ENCODE measurements around the gene TNS2. TPM values are rescaled to one million over a fixed set of nuclear protein-coding genes. Genes with fewer than 3 reads are reported as not detected.
"Not testable (repeated sequence)": the region's sequence is repeated elsewhere in the genome, so short reads cannot be mapped to it uniquely, and the experiment has no call there.

Gene TNS2
- total RNA-seq, 4 donors from 2014 or later: 173 to 226 (median 202) TPM

DNA sequence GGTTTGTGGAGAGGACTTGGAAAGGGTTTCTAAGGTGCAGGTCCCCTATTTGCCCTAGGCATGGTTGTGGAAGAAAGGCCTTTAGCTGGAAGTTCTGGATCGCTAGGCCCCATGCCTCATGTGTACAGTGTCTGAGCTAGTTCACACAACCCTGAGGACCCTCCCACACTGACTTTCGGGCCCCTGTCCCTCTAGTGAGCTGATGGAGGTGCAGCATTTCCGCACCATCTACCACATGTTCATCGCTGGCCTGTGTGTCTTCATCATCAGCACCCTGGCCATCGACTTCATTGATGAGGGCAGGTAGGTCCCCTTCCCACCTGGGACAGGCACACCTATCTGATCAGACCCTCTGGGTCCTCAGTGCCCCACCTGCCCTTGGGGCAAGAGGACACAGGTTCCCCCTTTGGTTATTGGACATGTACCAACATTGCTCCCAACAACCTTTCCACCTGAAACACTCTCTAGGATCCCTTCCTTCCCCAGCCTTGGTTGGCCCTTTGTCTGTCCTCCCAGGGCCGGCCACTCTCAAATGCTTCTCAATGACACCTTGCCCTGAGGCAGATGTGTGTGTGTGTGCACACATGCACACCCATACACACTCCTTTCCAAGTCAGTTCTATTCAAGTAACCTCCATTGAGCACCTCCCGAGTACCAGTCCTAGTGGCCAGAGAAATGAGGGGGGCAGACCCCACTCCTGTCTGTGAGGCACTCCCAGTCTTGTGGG is 56.0 kb downstream of the TNS2 start:
- H3K27me3 ChIP-seq: no peaks in the 10 kb centered on the region
- H3K9me3 ChIP-seq: no peaks in the 10 kb centered on the region
- no peak overlapping the region for H3K4me3 ChIP-seq
- H3K36me3 ChIP-seq: peaks cover 5 to 18% (median 16%) of the 10 kb centered on the region in 4 donors
- TF ChIP-seq, protein P1, sequence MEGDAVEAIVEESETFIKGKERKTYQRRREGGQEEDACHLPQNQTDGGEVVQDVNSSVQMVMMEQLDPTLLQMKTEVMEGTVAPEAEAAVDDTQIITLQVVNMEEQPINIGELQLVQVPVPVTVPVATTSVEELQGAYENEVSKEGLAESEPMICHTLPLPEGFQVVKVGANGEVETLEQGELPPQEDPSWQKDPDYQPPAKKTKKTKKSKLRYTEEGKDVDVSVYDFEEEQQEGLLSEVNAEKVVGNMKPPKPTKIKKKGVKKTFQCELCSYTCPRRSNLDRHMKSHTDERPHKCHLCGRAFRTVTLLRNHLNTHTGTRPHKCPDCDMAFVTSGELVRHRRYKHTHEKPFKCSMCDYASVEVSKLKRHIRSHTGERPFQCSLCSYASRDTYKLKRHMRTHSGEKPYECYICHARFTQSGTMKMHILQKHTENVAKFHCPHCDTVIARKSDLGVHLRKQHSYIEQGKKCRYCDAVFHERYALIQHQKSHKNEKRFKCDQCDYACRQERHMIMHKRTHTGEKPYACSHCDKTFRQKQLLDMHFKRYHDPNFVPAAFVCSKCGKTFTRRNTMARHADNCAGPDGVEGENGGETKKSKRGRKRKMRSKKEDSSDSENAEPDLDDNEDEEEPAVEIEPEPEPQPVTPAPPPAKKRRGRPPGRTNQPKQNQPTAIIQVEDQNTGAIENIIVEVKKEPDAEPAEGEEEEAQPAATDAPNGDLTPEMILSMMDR (IDR thresholded peaks at IDR 0.05): no peak
- no peak for TF ChIP-seq POLR2A (IDR thresholded peaks at IDR 0.05; ENCODE audit: low read depth)
- H3K27ac ChIP-seq (replicated peaks in 1 of 4): no peak overlapping the region
- WGBS: 85% methylated on average over 7 of the region's 7 CpGs
- intact Hi-C loops (cut with DNase I): no loop called here
- peaks cover 5 to 27% (median 18%) of the 10 kb centered on the region in 4 donors for H3K4me1 ChIP-seq
- DNase-seq (ENCODE audit: extremely low spot score): no peak

DNA sequence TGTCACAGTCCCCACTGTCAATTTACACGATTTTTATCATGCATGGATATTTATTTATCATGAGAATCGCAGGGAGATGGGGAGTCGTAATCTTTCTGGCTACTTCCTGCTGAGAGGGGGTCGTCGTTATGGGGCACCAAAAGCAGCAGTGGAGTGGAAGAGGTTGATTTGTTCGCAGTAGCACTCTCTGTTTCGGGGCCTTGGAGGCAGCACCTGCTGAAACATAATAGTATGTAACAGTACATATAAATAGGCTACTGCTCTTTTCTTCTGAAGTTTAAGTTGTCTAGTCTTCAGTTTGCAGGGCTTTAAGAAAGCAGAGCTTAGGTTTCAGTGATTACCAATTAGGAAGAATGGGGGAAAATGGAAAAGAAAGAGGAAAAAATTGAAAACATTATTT is 57.3 kb downstream of the TNS2 start:
- Histone ChIP-seq H3K9me3 (no peaks in the 10 kb centered on the region), H3K27ac (replicated peaks in 1 of 4) (no peak overlapping the region), H3K36me3 (peaks cover 0 to 5% (median 5%) of the 10 kb centered on the region in 4 donors), H3K4me3 (no peak overlapping the region), H3K27me3 (no peaks in the 10 kb centered on the region), H3K4me1 (peaks cover 5 to 25% (median 17%) of the 10 kb centered on the region in 4 donors)
- intact Hi-C loops (cut with DNase I): no loop called here
- WGBS: 57% methylated on average over 7 of the region's 7 CpGs
- no peak for DNase-seq (ENCODE audit: extremely low spot score)
- TF ChIP-seq POLR2A (IDR thresholded peaks at IDR 0.05; ENCODE audit: low read depth): no peak
- no peak for TF ChIP-seq EP300 (IDR thresholded peaks at IDR 0.05)
- TF ChIP-seq, protein P1 (IDR thresholded peaks at IDR 0.05): no peak
- no peak for TF ChIP-seq POLR2AphosphoS5 (IDR thresholded peaks at IDR 0.05)

DNA sequence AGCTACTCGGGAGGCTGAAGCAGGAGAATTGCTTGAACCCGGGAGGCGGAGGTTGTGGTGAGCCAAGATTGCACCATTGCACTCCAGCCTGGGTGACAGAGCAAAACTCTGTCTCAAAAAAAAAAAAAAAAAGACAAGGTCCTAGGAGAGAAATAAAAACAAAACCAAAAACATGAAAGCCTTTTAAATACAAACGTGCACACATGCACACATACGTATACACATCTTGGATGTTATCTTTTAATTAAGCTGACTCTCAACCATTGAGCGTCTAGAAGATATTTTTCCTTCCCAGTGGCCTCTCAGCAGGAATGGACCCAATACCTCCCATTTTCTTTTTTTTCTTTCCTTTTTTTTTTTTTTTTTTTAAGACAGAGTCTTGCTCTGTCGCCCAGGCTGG is 62.6 kb downstream of the TNS2 start:
- intact Hi-C loops (cut with DNase I); H3K9me3 ChIP-seq; H3K36me3 ChIP-seq; H3K27me3 ChIP-seq; H3K4me3 ChIP-seq; H3K27ac ChIP-seq (replicated peaks in 1 of 4); DNase-seq (ENCODE audit: extremely low spot score): not testable (repeated sequence)
- 87% methylated on average over 7 of the region's 7 CpGs for WGBS
- H3K4me1 ChIP-seq: peaks cover 12 to 21% (median 17%) of the 10 kb centered on the region in 4 donors

DNA sequence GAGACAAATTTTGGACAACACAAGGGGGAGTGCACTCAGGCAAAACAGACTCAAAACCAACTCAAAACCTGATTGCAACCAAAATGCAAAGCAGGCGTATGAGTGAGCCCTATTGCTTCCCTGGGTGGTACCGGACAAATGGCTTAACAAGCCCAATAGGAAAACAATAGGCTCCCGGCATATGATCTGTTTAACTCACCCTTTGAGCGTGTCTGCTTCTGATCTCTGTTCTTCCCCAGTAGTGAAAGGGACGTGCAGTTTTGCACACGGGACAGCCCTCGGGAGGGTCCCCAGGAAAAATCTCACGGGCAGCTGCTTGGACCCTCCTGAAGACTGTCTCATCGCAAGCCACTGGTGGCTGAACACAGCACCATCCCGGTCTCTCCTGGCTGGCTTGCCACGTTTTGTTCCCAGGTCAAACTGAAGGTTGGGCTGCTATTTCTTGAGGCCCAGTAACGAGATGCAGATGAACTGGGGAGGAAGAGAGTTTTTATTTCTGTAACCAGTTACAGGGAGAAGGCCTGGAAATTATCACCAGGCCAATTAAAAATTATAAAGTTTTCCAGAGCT is 63.4 kb downstream of the TNS2 start:
- H3K9me3 ChIP-seq: no peaks in the 10 kb centered on the region
- no peak overlapping the region for H3K4me3 ChIP-seq
- TF ChIP-seq POLR2AphosphoS5 (IDR thresholded peaks at IDR 0.05) (no peak), POLR2A (IDR thresholded peaks at IDR 0.05; ENCODE audit: low read depth) (no peak), EP300 (IDR thresholded peaks at IDR 0.05) (no peak)
- TF ChIP-seq, protein P1 (IDR thresholded peaks at IDR 0.05): no peak
- no peaks in the 10 kb centered on the region for H3K27me3 ChIP-seq
- WGBS: 88% methylated on average over 12 of the region's 12 CpGs
- H3K36me3 ChIP-seq: no peaks in the 10 kb centered on the region
- intact Hi-C loops (cut with DNase I): no loop called here
- no peak overlapping the region for H3K27ac ChIP-seq (replicated peaks in 1 of 4)
- H3K4me1 ChIP-seq: peaks cover 10 to 17% (median 12%) of the 10 kb centered on the region in 4 donors
- DNase-seq (ENCODE audit: extremely low spot score): no peak

DNA sequence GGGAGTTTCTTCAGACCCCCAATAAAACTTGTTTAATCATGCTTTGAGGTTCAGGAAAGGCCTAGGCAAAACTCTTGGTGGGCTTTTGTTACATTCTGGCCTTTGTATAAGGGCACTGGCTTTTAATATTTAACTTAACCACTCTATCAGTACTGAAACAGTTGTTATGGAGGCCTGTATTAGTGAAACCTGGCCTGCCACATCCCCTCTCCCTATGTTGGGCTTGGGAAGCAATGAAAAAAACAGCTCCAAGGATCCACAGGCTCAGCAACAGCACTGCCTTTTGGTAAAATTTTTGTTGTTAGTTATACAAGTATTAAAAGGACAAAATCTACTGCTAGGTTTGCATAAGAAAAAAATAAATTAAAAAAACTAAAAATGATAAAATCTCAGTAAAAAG is 64.1 kb downstream of the TNS2 start:
- no peaks in the 10 kb centered on the region for H3K27me3 ChIP-seq
- no peaks in the 10 kb centered on the region for H3K36me3 ChIP-seq
- H3K4me3 ChIP-seq: no peak overlapping the region
- no peak overlapping the region for H3K27ac ChIP-seq (replicated peaks in 1 of 4)
- intact Hi-C loops (cut with DNase I): no loop called here
- TF ChIP-seq EP300 (IDR thresholded peaks at IDR 0.05) (no peak), POLR2A (IDR thresholded peaks at IDR 0.05; ENCODE audit: low read depth) (no peak), POLR2AphosphoS5 (IDR thresholded peaks at IDR 0.05) (no peak)
- TF ChIP-seq, protein P1 (IDR thresholded peaks at IDR 0.05): no peak
- no peak for DNase-seq (ENCODE audit: extremely low spot score)
- no peaks in the 10 kb centered on the region for H3K9me3 ChIP-seq
- H3K4me1 ChIP-seq: peaks cover 10 to 17% (median 11%) of the 10 kb centered on the region in 4 donors

Small RNA genes lying within 50 kb of the gene (small RNA-seq; reads per million reads assigned to genes)
- 0 reads per million in 3 donors for gene MIR6757

Other genes with a start within 250 kb of the TNS2 start
- 1 to 10 TPM in 1 of 4 donors, under 1 TPM in 3; 0.13 to 5.4 (median 0.20) TPM for gene KRT4, start 235.9 kb upstream of the TNS2 start, total RNA-seq
- not detected for gene KRT79, start 215.8 kb upstream of the TNS2 start, total RNA-seq
- 1 to 10 TPM in 1 of 4 donors, under 1 TPM in 2, not detected in 1; 0.33 to 2.1 (median 0.75) TPM for gene KRT78, start 201.1 kb upstream of the TNS2 start, total RNA-seq
- gene KRT8, start 145.0 kb upstream of the TNS2 start, total RNA-seq: 100 to 1,000 TPM; 136 to 508 (median 387) TPM
- gene KRT18, start 100.9 kb upstream of the TNS2 start, total RNA-seq: 10 to 100 TPM; 19.7 to 42.5 (median 23.6) TPM
- 100 to 1,000 TPM; 400 to 648 (median 576) TPM for gene EIF4B, start 43.6 kb upstream of the TNS2 start, total RNA-seq
- 100 to 1,000 TPM in 2 of 4 donors, 10 to 100 TPM in 2; 79.7 to 125 (median 99.1) TPM for gene SPRYD3, start 29.3 kb downstream of the TNS2 start, total RNA-seq
- gene IGFBP6, start 47.6 kb downstream of the TNS2 start, total RNA-seq: 1,000 to 10,000 TPM in 1 of 4 donors, 100 to 1,000 TPM in 3; 626 to 1,141 (median 795) TPM
- gene SOAT2, start 53.4 kb downstream of the TNS2 start, total RNA-seq: not detected
- gene ZNF740, start 130.7 kb downstream of the TNS2 start, total RNA-seq: 10 to 100 TPM; 12.4 to 19.6 (median 15.3) TPM
- 10 to 100 TPM; 10.8 to 27.8 (median 15.0) TPM for gene CSAD, start 130.9 kb downstream of the TNS2 start, total RNA-seq
- 1 to 10 TPM; 1.1 to 1.8 (median 1.4) TPM for gene ITGB7, start 157.2 kb downstream of the TNS2 start, total RNA-seq
- gene RARG, start 182.1 kb downstream of the TNS2 start, total RNA-seq: 10 to 100 TPM; 10.3 to 26.1 (median 22.9) TPM
- 1 to 10 TPM in 1 of 4 donors, under 1 TPM in 3; under 0.01 to 2.0 (median 0.24) TPM for gene ESPL1, start 218.2 kb downstream of the TNS2 start, total RNA-seq
- 100 to 1,000 TPM; 446 to 812 (median 631) TPM for gene PFDN5, start 245.5 kb downstream of the TNS2 start, total RNA-seq
- 10 to 100 TPM; 41.6 to 63.0 (median 46.2) TPM for gene MYG1, start 249.6 kb downstream of the TNS2 start, total RNA-seq

Measured in esophagus muscularis mucosa (tissue), 4 donors.